HCT116 (cell line): ENCODE data around the gene ANO6. TPM values are rescaled to one million over a fixed set of nuclear protein-coding genes. Genes with fewer than 3 reads are reported as not detected.
A peak's percentile ranks its signal among the peaks of the same experiment; 100 is the strongest.

ENCODE experiments used
- ATAC-seq: fragments of 200-7000 bp; cut with Tn5 transposase; 2 replicates; pipeline ENCODE4 v1.9.1; 2020; ENCODE audit warnings: mild to moderate bottlenecking, moderate library complexity
- BruUV-seq: library from RNA; stranded (reverse); fragments of 400-500 nt; replicated peaks from 2 replicates; lab custom pipeline; 2021; lab: Mats Ljungman, UMichigan
- CTCF ChIA-PET: fragments of 300-600 bp; sonication (Branson Sonifier 250); formaldehyde crosslinking; loops from one replicate; lab custom pipeline; 2021; ENCODE audit warnings: antibody characterized with exemption; lab: Charles Lee
- POLR2A ChIA-PET: fragments of 300-600, 350-600 bp; sonication (Branson Sonifier 250); formaldehyde crosslinking; loops from one replicate; lab custom pipeline; 2021; ENCODE audit warnings: antibody characterized with exemption; lab: Charles Lee
- RAD21 ChIA-PET, 2 experiments: fragments of 300-600 bp; sonication (Branson Sonifier 250); formaldehyde crosslinking; loops; one replicate each; lab custom pipeline; 2023; ENCODE audit warnings: low total read pairs in 2 of 2; ENCODE audit not compliant: uncharacterized antibody in 2 of 2, unreplicated experiment in 2 of 2, low non-redundant PET in 1 of 2; lab: Charles Lee
- DNase-seq: peaks from one replicate; pipeline ENCODE4 v3.0.0-alpha.2; 2010; ENCODE audit warnings: low read depth, low spot score
- H2AFZ ChIP-seq: fragments of 200-600 bp; shearing (Covaris generic), sonication (generic); 2 replicates; pipeline ENCODE4 v1.6.1; 2017; ENCODE audit warnings: low read depth, mixed run types, mixed read lengths, antibody characterized with exemption, low read length; ENCODE audit not compliant: poor library complexity, severe bottlenecking
- H3K27ac ChIP-seq: 2 replicates; pipeline ENCODE4 v1.5.1; 2012; ENCODE audit warnings: low read depth, low read length
- H3K27me3 ChIP-seq: fragments of 200-600 bp; sonication (generic); 2 replicates; pipeline ENCODE4 v1.6.1; 2016; ENCODE audit warnings: mixed run types, low read length, mixed read lengths; ENCODE audit not compliant: insufficient read depth
- H3K36me3 ChIP-seq, 2 experiments: fragments of 200-500 bp in 1 of 2; fragments of 200-600 bp in 1 of 2; sonication (Bioruptor generic) in 1 of 2; sonication (generic) in 1 of 2; 2 replicates each; pipeline versions ENCODE4 v1.5.1 to v1.6.1; 2014 to 2016; ENCODE audit warnings: low read length in 2 of 2, inconsistent platforms in 1 of 2, mixed read lengths in 1 of 2, mixed run types in 1 of 2; ENCODE audit not compliant: insufficient read depth in 2 of 2, control insufficient read depth in 1 of 2
- H3K4me1 ChIP-seq, 2 experiments: fragments of 200-600 bp in 1 of 2; sonication (generic) in 1 of 2; 2 replicates each; pipeline versions ENCODE4 v1.5.1 to v1.6.1; 2012 to 2017; ENCODE audit warnings: low read length in 2 of 2, inconsistent platforms in 1 of 2, mild to moderate bottlenecking in 1 of 2, mixed read lengths in 1 of 2, mixed run types in 1 of 2, moderate library complexity in 1 of 2; ENCODE audit not compliant: insufficient read depth in 2 of 2, control insufficient read depth in 1 of 2
- H3K4me2 ChIP-seq: fragments of 200-600 bp; sonication (generic); 2 replicates; pipeline ENCODE4 v1.6.1; 2017; ENCODE audit warnings: mixed run types, low read length, mixed read lengths
- H3K4me3 ChIP-seq, 2 experiments: fragments of 200-600 bp in 1 of 2; sonication (generic) in 1 of 2; replicated peaks in 1 of 2; 2 replicates each; pipeline ENCODE4 v1.5.1; 2011 to 2016; ENCODE audit warnings: low read length in 2 of 2, control low read depth in 1 of 2, low read depth in 1 of 2, mild to moderate bottlenecking in 1 of 2, mixed read lengths in 1 of 2, mixed run types in 1 of 2
- H3K79me2 ChIP-seq: fragments of 200-600 bp; sonication (generic); 2 replicates; pipeline ENCODE4 v1.6.1; 2017; ENCODE audit warnings: mild to moderate bottlenecking, mixed run types, low read length, moderate library complexity, mixed read lengths; ENCODE audit not compliant: insufficient read depth
- H3K9ac ChIP-seq: fragments of 200-600 bp; sonication (generic); 2 replicates; pipeline ENCODE4 v1.6.1; 2016; ENCODE audit warnings: low read length, mixed read lengths
- H3K9me2 ChIP-seq: fragments of 200-600 bp; sonication (generic), shearing (Covaris generic); 2 replicates; pipeline ENCODE4 v1.6.1; 2017; ENCODE audit warnings: mixed run types, mild to moderate bottlenecking, moderate library complexity; ENCODE audit not compliant: insufficient read depth
- H3K9me3 ChIP-seq, 2 experiments: fragments of 200-500 bp in 1 of 2; fragments of 200-600 bp in 1 of 2; sonication (Bioruptor generic) in 1 of 2; sonication (generic) in 1 of 2; 2 replicates each; pipeline ENCODE4 v1.6.1; 2014 to 2017; ENCODE audit warnings: low read length in 2 of 2, mixed read lengths in 2 of 2, inconsistent platforms in 1 of 2, low read depth in 1 of 2, mild to moderate bottlenecking in 1 of 2, mixed run types in 1 of 2, moderate library complexity in 1 of 2; ENCODE audit not compliant: control insufficient read depth in 1 of 2, insufficient read depth in 1 of 2
- H4K20me1 ChIP-seq: fragments of 200-600 bp; sonication (generic), shearing (Covaris generic); 2 replicates; pipeline ENCODE4 v1.6.1; 2017; ENCODE audit warnings: mixed run types, mild to moderate bottlenecking, moderate library complexity; ENCODE audit not compliant: insufficient read depth
- CTCF ChIP-seq, 3 experiments: fragments of 200-600 bp in 1 of 3; sonication (generic) in 1 of 3; IDR thresholded peaks in 2 of 3; conservative IDR thresholded peaks in 1 of 3; 2 replicates each; pipeline ENCODE4 v1.5.1; 2012 to 2017; ENCODE audit warnings: low read depth in 2 of 3, low read length in 2 of 3, antibody characterized with exemption in 1 of 3, borderline replicate concordance in 1 of 3, control low read depth in 1 of 3, mild to moderate bottlenecking in 1 of 3, mixed read lengths in 1 of 3, mixed run types in 1 of 3, moderate library complexity in 1 of 3; ENCODE audit not compliant: insufficient read depth in 1 of 3
- EZH2 ChIP-seq: fragments of 200-600 bp; sonication (generic); IDR thresholded peaks from 2 replicates; pipeline ENCODE4 v1.6.1; 2017; ENCODE audit warnings: antibody characterized with exemption, mixed run types
- EZH2phosphoT487 ChIP-seq: fragments of 200-600 bp; IDR thresholded peaks from 2 replicates; pipeline ENCODE4 v1.6.1; 2018; ENCODE audit warnings: antibody characterized with exemption, borderline replicate concordance
- FOSL1 ChIP-seq: IDR thresholded peaks from 2 replicates; pipeline ENCODE4 v1.6.1; 2012; ENCODE audit warnings: low read depth
- POLR2A ChIP-seq: IDR thresholded peaks from 2 replicates; pipeline ENCODE4 v1.7.0; 2011; ENCODE audit warnings: borderline replicate concordance; ENCODE audit not compliant: insufficient read depth, insufficient read length; ENCODE audit errors: extremely low read depth
- POLR2AphosphoS5 ChIP-seq: IDR thresholded peaks from 2 replicates; pipeline ENCODE4 v1.6.1; 2011; ENCODE audit warnings: mild to moderate bottlenecking, low read depth, low read length, moderate library complexity
- SP1 ChIP-seq: IDR thresholded peaks from 2 replicates; pipeline ENCODE4 v1.6.1; 2012; ENCODE audit warnings: low read depth
- TCF7L2 ChIP-seq: IDR thresholded peaks from 2 replicates; pipeline ENCODE4 v1.7.0; 2011; ENCODE audit warnings: borderline replicate concordance, inconsistent platforms; ENCODE audit not compliant: insufficient read depth, insufficient read length; ENCODE audit errors: extremely low read depth
- intact Hi-C: fragments of 100-400 bp; cut with micrococcal nuclease; formaldehyde crosslinking; loops from 2 replicates; pipeline ENCODE4 v1.10.0; 2022
- total RNA-seq: library from RNA; stranded (reverse); gene quantifications from one replicate; pipeline ENCODE4 v1.2.1, GENCODE V29; 2021; ENCODE audit not compliant: unreplicated experiment

Gene ANO6
- total RNA-seq, 1 experiment from 2014 or later = 36.7 TPM

GRCh38 chr12:45213107-45213506 lies 2.8 kb upstream of the ANO6 start:
- ChIA-PET RAD21 (no interaction called here), POLR2A (no interaction called here), CTCF (no interaction called here)
- H3K36me3 ChIP-seq = no peaks in the 10 kb centered on the region
- no peaks in the 10 kb centered on the region for H3K9me2 ChIP-seq
- H3K4me2 ChIP-seq = no peak overlapping the region
- H2AFZ ChIP-seq = no peak overlapping the region
- H3K9ac ChIP-seq = no peak overlapping the region
- intact Hi-C loops = no loop called here
- H3K27me3 ChIP-seq = no peaks in the 10 kb centered on the region
- no peaks in the 10 kb centered on the region for H3K9me3 ChIP-seq
- ATAC-seq = no peak
- TF ChIP-seq CTCF (IDR thresholded peaks at IDR 0.05 in 2 of 3, conservative IDR thresholded peaks at IDR 0.05 in 1 of 3; ENCODE audit: borderline replicate concordance in 1 of 3, insufficient read depth in 1 of 3, low read depth in 2 of 3, low read length in 2 of 3) = 0 out of 6 replicates have a peak, but pooled peaks of 1 of the 3 experiments have one; percentile 6
- no peak for TF ChIP-seq SP1
- TF ChIP-seq, all 23 proteins: peak for 1
- Histone ChIP-seq H3K4me3 (no peak overlapping the region), H4K20me1 (no peaks in the 10 kb centered on the region), H3K79me2 (peaks cover 18% of the 10 kb centered on the region), H3K4me1 (peaks cover 9 to 30% of the 10 kb centered on the region in 2 experiments; a peak in 3 of 4 replicates), H3K27ac (no peak overlapping the region)
- BruUV-seq = no TSS peak
- DNase-seq = no peak

- POLR2A ChIA-PET = no interaction called here
- Histone ChIP-seq H3K79me2 (peaks cover 27% of the 10 kb centered on the region), H3K9me2 (no peaks in the 10 kb centered on the region), H4K20me1 (no peaks in the 10 kb centered on the region), H3K4me3 (no peak overlapping the region), H3K27me3 (no peaks in the 10 kb centered on the region), H3K9me3 (no peaks in the 10 kb centered on the region), H3K9ac (no peak overlapping the region), H3K4me2 (peak overlapping the region; percentile 99; the same call in 1 of the 2 replicates), H3K4me1 (peaks cover 9 to 23% of the 10 kb centered on the region in 2 experiments; a peak in 3 of 4 replicates), H2AFZ (no peak overlapping the region), H3K27ac (peak overlapping the region; percentile 98; the same call in 1 of the 2 replicates), H3K36me3 (no peaks in the 10 kb centered on the region)
- RAD21 ChIA-PET = no interaction called here
- no TSS peak for BruUV-seq
- ATAC-seq (no peak), DNase-seq (no peak)
- TF ChIP-seq POLR2A (no peak), FOSL1 (no peak), POLR2AphosphoS5 (no peak), TCF7L2 (no peak), EZH2 (no peak), EZH2phosphoT487 (no peak)
- CTCF ChIA-PET = no interaction called here
- intact Hi-C loops = no loop called here
Measured at GRCh38 chr12:45214071-45214470, 1.8 kb upstream of the ANO6 start.
